HG03139 (cell line): Measurements from ENCODE around the gene RBM44.
"Not testable (repeated sequence)": the region's sequence is repeated elsewhere in the genome, so short reads cannot be mapped to it uniquely, and the experiment has no call there.

ENCODE experiments used
- ATAC-seq: cut with Tn5 transposase; IDR thresholded peaks from one replicate; pipeline ENCODE4 v1.9.1; 2021; ENCODE audit not compliant: unreplicated experiment

Gene RBM44

DNA sequence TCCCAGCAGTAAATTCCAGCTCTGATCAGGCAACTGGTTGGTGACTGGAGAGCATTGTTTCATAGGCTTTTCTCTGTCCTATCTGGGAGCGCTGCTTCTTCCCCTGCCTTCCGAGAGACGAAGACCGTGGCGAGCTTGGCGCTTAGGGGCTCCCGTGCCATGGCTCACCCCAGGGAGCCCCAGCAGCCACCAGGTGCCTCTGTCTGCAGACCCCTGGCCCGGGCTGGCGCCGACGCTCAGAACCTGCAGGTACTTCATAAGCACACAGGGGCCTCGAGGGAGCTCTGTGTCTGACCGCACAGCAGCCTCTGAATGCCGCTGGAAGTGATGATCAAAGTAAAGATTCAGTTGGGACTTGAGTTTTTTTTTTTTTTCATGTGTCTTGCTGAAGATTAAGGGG is 19.1 kb upstream of the RBM44 start:
- ATAC-seq: no peak

GRCh38 chr2:237782181-237782580 is 16.4 kb upstream of the RBM44 start:
- ATAC-seq: no peak

DNA sequence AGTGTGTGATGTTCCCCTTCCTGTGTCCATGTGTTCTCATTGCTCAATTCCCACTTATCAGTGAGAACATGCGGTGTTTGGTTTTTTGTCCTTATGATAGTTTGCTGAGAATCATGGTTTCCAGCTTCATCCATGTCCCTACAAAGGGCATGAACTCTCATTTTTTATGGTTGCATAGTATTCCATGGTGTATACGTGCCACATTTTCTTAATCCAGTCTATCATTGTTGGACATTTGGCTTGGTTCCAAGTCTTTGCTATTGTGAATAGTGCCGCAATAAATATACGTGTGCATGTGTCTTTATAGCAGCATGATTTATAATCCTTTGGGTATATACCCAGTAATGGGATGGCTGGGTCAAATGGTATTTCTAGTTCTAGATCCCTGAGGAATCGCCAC is 14.9 kb upstream of the RBM44 start:
- ATAC-seq: not testable (repeated sequence)

GRCh38 chr2:237786936-237787335 is 11.6 kb upstream of the RBM44 start:
- no peak for ATAC-seq

DNA sequence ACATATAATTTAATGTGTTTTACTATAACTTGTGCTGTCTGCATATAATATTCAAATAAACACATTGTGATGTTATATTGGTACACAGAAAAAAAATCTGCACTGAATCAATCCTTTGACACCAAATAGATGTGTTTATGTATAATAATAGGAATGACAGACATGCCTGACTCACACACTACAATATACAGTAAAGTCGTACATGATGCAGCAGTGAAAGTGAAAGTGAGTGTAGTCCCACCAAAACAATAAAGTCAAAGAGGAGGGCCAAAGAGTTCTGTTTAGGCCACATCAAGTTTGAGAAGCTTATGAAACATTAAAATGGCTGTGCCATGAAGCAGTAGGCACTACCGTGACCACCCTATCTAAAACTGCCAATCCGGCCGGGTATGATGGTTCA is 8.2 kb upstream of the RBM44 start:
- no peak for ATAC-seq

- ATAC-seq: no peak
These were observed 6.4 kb upstream of the RBM44 start for GRCh38 chr2:237791977-237792727.

DNA sequence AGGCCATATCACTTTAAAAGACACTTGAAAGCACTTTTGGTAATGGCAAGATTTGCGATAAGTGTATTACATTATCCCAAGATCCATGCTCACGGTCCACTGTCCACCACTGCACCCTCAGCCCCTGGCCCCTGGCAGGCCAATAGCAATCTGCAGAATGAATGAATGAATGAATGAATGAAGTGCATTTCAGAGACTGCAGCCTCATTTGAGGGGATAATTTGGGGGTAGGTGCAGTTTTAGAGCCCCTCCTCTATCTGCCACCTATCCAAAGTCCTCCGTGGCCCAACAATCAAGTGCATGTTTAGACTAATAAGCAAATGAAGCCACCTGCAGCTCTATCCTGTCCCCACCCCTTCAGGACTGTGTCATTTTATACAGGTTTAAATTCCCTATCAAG is 1.3 kb upstream of the RBM44 start:
- ATAC-seq: no peak

DNA sequence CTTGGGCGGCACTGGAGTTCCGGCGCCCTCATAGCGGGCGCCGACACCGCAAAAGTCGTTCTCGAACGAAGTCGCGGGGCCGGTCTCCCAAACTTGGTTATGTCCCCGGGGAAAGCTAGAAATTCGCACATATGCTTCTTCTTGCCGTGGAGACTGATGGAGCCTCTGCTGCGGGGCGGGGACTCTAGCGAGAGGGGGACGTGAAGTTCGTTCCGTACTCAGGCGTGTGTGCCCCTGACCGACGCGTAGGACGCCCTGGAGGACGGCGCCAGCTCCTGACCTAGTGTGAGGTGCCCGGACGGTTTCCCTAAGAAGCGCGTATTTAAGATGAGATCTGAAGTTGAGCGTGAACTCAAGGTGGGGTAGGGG is 465 bp downstream of the RBM44 start:
- ATAC-seq: no peak

GRCh38 chr2:237801466-237801865 is 2.9 kb downstream of the RBM44 start:
- no peak for ATAC-seq

DNA sequence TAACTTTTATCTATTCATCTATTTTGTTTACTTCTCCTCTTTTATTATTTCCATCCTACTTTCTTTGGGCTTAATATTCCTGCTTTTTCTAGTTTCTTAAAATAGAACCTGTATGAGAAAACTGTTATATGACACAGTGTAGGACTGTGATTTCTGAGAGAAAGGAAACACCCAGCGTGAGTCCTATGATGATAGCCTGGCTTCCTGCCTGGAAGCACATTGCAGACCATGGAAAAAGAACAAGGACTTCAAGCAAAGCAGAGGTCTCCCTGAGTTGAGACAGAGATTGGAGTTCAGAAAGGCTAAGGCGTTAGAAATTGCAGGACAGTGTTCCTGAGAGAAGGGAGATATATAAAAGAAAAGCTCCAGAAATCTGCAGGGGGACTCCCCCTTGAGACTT is 7.8 kb downstream of the RBM44 start:
- ATAC-seq: no peak

DNA sequence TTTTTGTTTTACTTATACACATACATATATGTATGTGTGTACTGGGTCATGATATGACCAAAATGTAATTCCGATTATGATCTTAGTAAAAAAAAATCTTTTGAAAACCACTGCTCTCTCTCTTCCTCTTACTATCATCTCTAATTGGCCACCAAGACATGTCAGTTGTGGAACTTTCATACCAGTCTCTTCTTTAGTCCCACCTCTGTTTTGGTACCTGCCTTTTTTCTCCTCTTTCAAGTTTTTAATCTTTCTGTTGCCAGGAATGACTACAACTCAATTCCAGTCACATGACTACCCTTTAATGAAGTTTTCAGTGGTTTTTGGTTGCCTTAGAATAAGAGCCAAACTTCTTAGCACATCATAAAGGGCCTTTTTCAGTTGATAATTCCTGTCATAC is 17.1 kb downstream of the RBM44 start:
- ATAC-seq: no peak

DNA sequence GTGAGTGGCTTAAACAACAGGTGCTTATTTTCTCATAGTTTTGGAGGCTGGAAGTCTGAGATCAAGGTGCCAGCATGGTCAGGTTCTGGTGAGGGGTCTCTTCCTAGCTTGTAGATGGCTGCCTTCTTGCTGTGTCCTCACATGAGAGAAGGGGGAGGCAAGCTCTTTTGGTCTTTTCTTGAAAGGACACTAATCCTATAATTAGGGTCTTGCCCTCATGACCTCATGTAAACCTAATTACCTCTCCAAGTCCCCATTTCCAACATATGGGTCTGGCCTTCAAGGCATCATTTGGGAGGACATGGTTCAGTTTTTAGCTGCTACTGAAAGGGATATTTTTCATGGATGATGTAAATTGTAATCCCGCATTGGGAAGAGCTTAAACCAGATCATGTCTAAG is 18.0 kb downstream of the RBM44 start:
- no peak for ATAC-seq

GRCh38 chr2:237818066-237818473 is 19.5 kb downstream of the RBM44 start:
- no peak for ATAC-seq

- ATAC-seq: no peak
These were observed 20.7 kb downstream of the RBM44 start for GRCh38 chr2:237819231-237819630.

GRCh38 chr2:237820421-237820820 is 21.8 kb downstream of the RBM44 start:
- no peak for ATAC-seq

GRCh38 chr2:237823544-237823943 is 25.0 kb downstream of the RBM44 start:
- no peak for ATAC-seq

DNA sequence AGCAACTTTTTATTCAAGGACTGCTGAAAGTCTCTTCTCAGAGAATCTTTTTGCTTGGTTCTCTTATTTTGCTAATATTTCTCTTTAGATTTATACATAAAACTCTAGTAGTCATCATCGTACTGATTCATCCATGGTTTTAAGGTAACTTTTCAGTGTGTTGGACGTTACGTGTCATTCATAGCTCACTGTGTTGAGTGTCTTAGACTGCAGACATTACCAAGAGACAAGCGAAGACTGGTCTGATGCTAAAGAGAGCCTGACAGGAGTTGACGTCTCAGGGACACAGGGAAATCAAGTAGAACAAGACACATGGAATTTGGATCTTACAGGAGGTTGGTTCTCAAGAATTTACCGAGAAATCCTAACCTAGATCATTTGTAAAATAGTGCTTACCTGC is 25.5 kb downstream of the RBM44 start:
- no peak for ATAC-seq

- no peak for ATAC-seq
These were observed 28.9 kb downstream of the RBM44 start for GRCh38 chr2:237827421-237827987.

GRCh38 chr2:237830522-237830921 is 31.9 kb downstream of the RBM44 start:
- ATAC-seq: no peak

GRCh38 chr2:237833546-237833945 is 35.0 kb downstream of the RBM44 start:
- ATAC-seq: no peak

- no peak for ATAC-seq
These were observed 36.8 kb downstream of the RBM44 start for GRCh38 chr2:237835372-237835771.

DNA sequence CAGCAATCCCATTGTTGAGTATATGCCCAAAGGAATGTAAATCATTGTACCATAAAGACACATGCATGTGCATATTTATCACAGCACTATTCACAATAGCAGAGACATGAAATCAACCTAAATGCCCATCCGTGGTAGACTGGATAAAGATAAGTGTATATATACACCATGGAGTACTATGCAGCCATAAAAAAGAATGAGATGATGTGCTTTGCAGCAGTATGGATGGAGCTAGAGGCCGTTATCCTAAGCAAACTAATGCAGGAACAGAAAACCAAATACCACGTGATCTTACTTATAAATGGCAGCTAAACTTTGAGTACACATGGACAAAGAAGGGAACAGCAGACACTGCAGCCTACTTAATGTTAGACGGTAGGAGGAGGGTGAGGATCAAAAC is 42.5 kb downstream of the RBM44 start:
- ATAC-seq: no peak

- ATAC-seq: not testable (repeated sequence)
These were observed 50.4 kb downstream of the RBM44 start for GRCh38 chr2:237848940-237849339.
